ENCODE results near the gene ANKH. TPM values are rescaled to one million over a fixed set of nuclear protein-coding genes. Genes with fewer than 3 reads are reported as not detected.

Gene ANKH
- total and polyA plus RNA-seq, 2 of the 13 experiments (the other 11 are each of a cell fraction or from before 2014, with no cell fraction given), result 25.0 to 36.0 TPM

- 0 out of 2 replicates have a peak, but pooled peaks have one; percentile 24 for TF ChIP-seq ZNF460 (CRISPR knock-in tag; IDR thresholded peaks at IDR 0.05; ENCODE audit: borderline replicate concordance)
- TF ChIP-seq SRSF9 (IDR thresholded peaks at IDR 0.05; ENCODE audit: borderline replicate concordance, insufficient read depth, low read depth, low read length, poor library complexity, severe bottlenecking), result no peak
- no peak for TF ChIP-seq THAP7 (CRISPR knock-in tag; IDR thresholded peaks at IDR 0.05)
- no peak for TF ChIP-seq ZSCAN31 (CRISPR knock-in tag; IDR thresholded peaks at IDR 0.05; ENCODE audit: low read depth)
- peak; percentile 21; the same call in 1 of the 2 replicates for TF ChIP-seq FOXP1 (IDR thresholded peaks at IDR 0.05)
- peak; percentile 66; the same call in 1 of the 2 replicates for TF ChIP-seq FOXP1 (CRISPR knock-in tag; IDR thresholded peaks at IDR 0.05)
- TF ChIP-seq ZNF329 (CRISPR knock-in tag; IDR thresholded peaks at IDR 0.05; ENCODE audit: low read depth), result no peak
- peak; percentile 62 for TF ChIP-seq BCL6 (CRISPR knock-in tag; IDR thresholded peaks at IDR 0.05)
- no peak for TF ChIP-seq CSRNP2 (CRISPR knock-in tag; conservative IDR thresholded peaks at IDR 0.05; ENCODE audit: low read depth)
- TF ChIP-seq IRX3 (CRISPR knock-in tag; IDR thresholded peaks at IDR 0.05; ENCODE audit: borderline replicate concordance, low read depth), result no peak
- TF ChIP-seq MIER3 (CRISPR knock-in tag; IDR thresholded peaks at IDR 0.05; ENCODE audit: borderline replicate concordance), result no peak
- TF ChIP-seq RNF2 (conservative IDR thresholded peaks at IDR 0.05; ENCODE audit: low read depth), result no peak
- no peak for TF ChIP-seq GFI1 (CRISPR knock-in tag; IDR thresholded peaks at IDR 0.05; ENCODE audit: borderline replicate concordance)
- TF ChIP-seq STAT5B (CRISPR knock-in tag; IDR thresholded peaks at IDR 0.05), result no peak
- TF ChIP-seq ZNF740 (CRISPR knock-in tag; IDR thresholded peaks at IDR 0.05), result no peak
- TF ChIP-seq ZNF737 (CRISPR knock-in tag; IDR thresholded peaks at IDR 0.05; ENCODE audit: borderline replicate concordance), result no peak
- peak; percentile 85; the same call in 1 of the 2 replicates for TF ChIP-seq JUN (CRISPR knock-in tag; IDR thresholded peaks at IDR 0.05)
- TF ChIP-seq ZSCAN21 (CRISPR knock-in tag; IDR thresholded peaks at IDR 0.05; ENCODE audit: borderline replicate concordance), result no peak
- no peak for TF ChIP-seq ZNF451 (CRISPR knock-in tag; IDR thresholded peaks at IDR 0.05)
- no peak for TF ChIP-seq ARID2 (CRISPR knock-in tag; IDR thresholded peaks at IDR 0.05; ENCODE audit: borderline replicate concordance)
- no peak for TF ChIP-seq TERF1 (CRISPR knock-in tag; IDR thresholded peaks at IDR 0.05)
- no peak for TF ChIP-seq ADNP (CRISPR knock-in tag; IDR thresholded peaks at IDR 0.05)
- TF ChIP-seq DMAP1 (CRISPR knock-in tag; IDR thresholded peaks at IDR 0.05), result no peak
- no peak for TF ChIP-seq STAG1 (CRISPR knock-in tag; IDR thresholded peaks at IDR 0.05)
- no peak for TF ChIP-seq SRF (IDR thresholded peaks at IDR 0.05; ENCODE audit: low read depth, low read length)
- TF ChIP-seq ZFP82 (CRISPR knock-in tag; IDR thresholded peaks at IDR 0.05; ENCODE audit: borderline replicate concordance), result 0 out of 2 replicates have a peak, but pooled peaks have one; percentile 25
- TF ChIP-seq ZNF704 (CRISPR knock-in tag; IDR thresholded peaks at IDR 0.05; ENCODE audit: borderline replicate concordance), result no peak
- TF ChIP-seq ATF1 (CRISPR knock-in tag; IDR thresholded peaks at IDR 0.05), result no peak
These were observed 111.0 kb downstream of the ANKH start (continued) for GRCh38 chr5:14760548-14761002.
